ENCODE measurements around the gene TANGO2. TPM values are rescaled to one million over a fixed set of nuclear protein-coding genes. Genes with fewer than 3 reads are reported as not detected.

Gene TANGO2
- total RNA-seq, 1 experiment from 2014 or later: 14.6 TPM

DNA sequence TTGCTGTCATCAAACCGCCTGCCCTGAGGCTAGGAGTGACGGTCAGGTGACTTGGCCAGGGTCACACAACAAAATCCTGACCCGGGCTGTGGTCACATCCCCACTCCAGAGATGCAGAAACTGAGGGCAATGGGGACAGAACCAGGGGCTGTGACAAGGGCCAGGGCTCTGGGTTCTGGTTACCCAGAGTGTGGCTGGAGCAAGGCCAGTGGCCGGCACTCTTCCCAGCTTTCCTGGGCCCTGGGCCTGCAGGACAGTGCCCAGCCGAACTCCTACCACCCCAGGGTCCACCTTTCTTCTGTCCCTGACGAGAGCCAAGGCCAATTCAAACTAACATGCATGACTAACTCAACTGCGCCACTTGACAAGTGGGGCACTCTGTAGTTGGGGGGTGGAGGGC is 40.1 kb upstream of the TANGO2 start:
- H3K9ac ChIP-seq (ENCODE audit: extremely low read depth, insufficient read length, low read length): no peak overlapping the region
- no peaks in the 10 kb centered on the region for H3K27me3 Mint-ChIP-seq (ENCODE audit: low read depth)
- no peak overlapping the region for H2AFZ ChIP-seq (ENCODE audit: low read length)
- peaks cover 7 to 31% (median 21%) of the 10 kb centered on the region in 3 experiments; a peak in 6 of 7 replicates for H3K36me3 Mint-ChIP-seq (ENCODE audit: insufficient read depth in 1 of 3, low read depth in 3 of 3)
- no peaks in the 10 kb centered on the region for H3K9me3 Mint-ChIP-seq
- no peaks in the 10 kb centered on the region for H3K79me2 ChIP-seq (ENCODE audit: insufficient read depth, low read length)
- no peak overlapping the region for H3K27ac ChIP-seq (ENCODE audit: insufficient read length, low read depth, low read length)
- peaks cover 3 to 11% of the 10 kb centered on the region in 2 experiments; a peak in 3 of 4 replicates for H3K4me1 Mint-ChIP-seq
- no peak overlapping the region for H3K4me3 Mint-ChIP-seq
- no peak overlapping the region; a peak in 1 of 7 replicates for H3K27ac Mint-ChIP-seq
- DNase-seq: no peak
- WGBS (ENCODE audit: extremely low coverage, insufficient read length, low lambda C conversion rate): no CpG with 5 or more reads among the region's 7 CpGs
- H3K9me3 ChIP-seq (ENCODE audit: control insufficient read depth, low read depth, low read length): no peaks in the 10 kb centered on the region
- H3K14ac ChIP-seq (ENCODE audit: insufficient read depth, low read length): no peak overlapping the region
- no peak overlapping the region for H4K5ac ChIP-seq (ENCODE audit: insufficient read length, low read depth, low read length)
- no peak overlapping the region for H4K91ac ChIP-seq (ENCODE audit: insufficient read length, low read depth, low read length)
- no peak overlapping the region for H2BK20ac ChIP-seq (ENCODE audit: low read depth, low read length, poor library complexity, severe bottlenecking)
- H2BK12ac ChIP-seq (ENCODE audit: insufficient read length, low read depth, low read length): no peak overlapping the region
- peaks cover 2% of the 10 kb centered on the region for H4K20me1 ChIP-seq (ENCODE audit: control insufficient read depth, insufficient read depth, insufficient read length)
- H3K56ac ChIP-seq (ENCODE audit: insufficient read length, low read depth, low read length): no peak overlapping the region
- H3K4me1 ChIP-seq (ENCODE audit: insufficient read depth, low read length): no peaks in the 10 kb centered on the region
- no peak overlapping the region for H3K23ac ChIP-seq (ENCODE audit: insufficient read length, low read depth, low read length)
- H2BK5ac ChIP-seq (ENCODE audit: insufficient read length, low read length): no peak overlapping the region
- H3K27me3 ChIP-seq (ENCODE audit: insufficient read depth, low read length): no peaks in the 10 kb centered on the region
- no peak overlapping the region for H3T11ph ChIP-seq (ENCODE audit: low read length)
- H3K4ac ChIP-seq (ENCODE audit: low read depth, low read length): no peak overlapping the region
- H4K8ac ChIP-seq (replicated peaks; ENCODE audit: insufficient read length, low read depth, low read length): no peak overlapping the region
- TF ChIP-seq, protein P1, sequence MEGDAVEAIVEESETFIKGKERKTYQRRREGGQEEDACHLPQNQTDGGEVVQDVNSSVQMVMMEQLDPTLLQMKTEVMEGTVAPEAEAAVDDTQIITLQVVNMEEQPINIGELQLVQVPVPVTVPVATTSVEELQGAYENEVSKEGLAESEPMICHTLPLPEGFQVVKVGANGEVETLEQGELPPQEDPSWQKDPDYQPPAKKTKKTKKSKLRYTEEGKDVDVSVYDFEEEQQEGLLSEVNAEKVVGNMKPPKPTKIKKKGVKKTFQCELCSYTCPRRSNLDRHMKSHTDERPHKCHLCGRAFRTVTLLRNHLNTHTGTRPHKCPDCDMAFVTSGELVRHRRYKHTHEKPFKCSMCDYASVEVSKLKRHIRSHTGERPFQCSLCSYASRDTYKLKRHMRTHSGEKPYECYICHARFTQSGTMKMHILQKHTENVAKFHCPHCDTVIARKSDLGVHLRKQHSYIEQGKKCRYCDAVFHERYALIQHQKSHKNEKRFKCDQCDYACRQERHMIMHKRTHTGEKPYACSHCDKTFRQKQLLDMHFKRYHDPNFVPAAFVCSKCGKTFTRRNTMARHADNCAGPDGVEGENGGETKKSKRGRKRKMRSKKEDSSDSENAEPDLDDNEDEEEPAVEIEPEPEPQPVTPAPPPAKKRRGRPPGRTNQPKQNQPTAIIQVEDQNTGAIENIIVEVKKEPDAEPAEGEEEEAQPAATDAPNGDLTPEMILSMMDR (conservative IDR thresholded peaks at IDR 0.05): no peak
- no peak overlapping the region for H3K18ac ChIP-seq (ENCODE audit: insufficient read length, low read depth, low read length)
- H3K4me2 ChIP-seq (ENCODE audit: insufficient read depth, insufficient read length, low read length): no peak overlapping the region
- H3K79me1 ChIP-seq (ENCODE audit: insufficient read depth, low read depth, low read length, poor library complexity, severe bottlenecking): peaks cover 4% of the 10 kb centered on the region
- H2BK15ac ChIP-seq (ENCODE audit: low read depth, low read length): no peak overlapping the region
- no peak overlapping the region for H2AK5ac ChIP-seq (ENCODE audit: insufficient read length, low read length)
- no peaks in the 10 kb centered on the region for H3K23me2 ChIP-seq (ENCODE audit: insufficient read length, low read depth, low read length, poor library complexity, severe bottlenecking)
- no peak overlapping the region for H2BK120ac ChIP-seq (ENCODE audit: low read depth, low read length, poor library complexity, severe bottlenecking)
